DMS79 (cell line): Measurements from ENCODE around the gene PLEKHM1.

Source experiments
- DNase-seq: peaks from one replicate; lab custom pipeline; 2025; lab: John Stamatoyannopoulos, UW

PLEKHM1 gene

GRCh38 chr17:45427181-45427835, 63.2 kb downstream of the PLEKHM1 start:
- DNase-seq, result no peak

- DNase-seq, result no peak
Observed at GRCh38 chr17:45426561-45426960, 64.0 kb downstream of the PLEKHM1 start.

- DNase-seq, result no peak
Observed at GRCh38 chr17:45425984-45426413, 64.5 kb downstream of the PLEKHM1 start.

GRCh38 chr17:45425125-45425983, 65.2 kb downstream of the PLEKHM1 start:
- peak; percentile 92 for DNase-seq

- DNase-seq, result no peak
Observed at GRCh38 chr17:45424769-45425124, 65.8 kb downstream of the PLEKHM1 start.

GRCh38 chr17:45423975-45424335, 66.6 kb downstream of the PLEKHM1 start:
- DNase-seq, result no peak

- no peak for DNase-seq
Observed at GRCh38 chr17:45423304-45423974, 67.1 kb downstream of the PLEKHM1 start.

GRCh38 chr17:45414990-45415881, 75.3 kb downstream of the PLEKHM1 start:
- DNase-seq, result no peak

GRCh38 chr17:45413498-45413923, 77.0 kb downstream of the PLEKHM1 start:
- no peak for DNase-seq

GRCh38 chr17:45411348-45412105, 79.0 kb downstream of the PLEKHM1 start:
- DNase-seq, result no peak

GRCh38 chr17:45410144-45411091, 80.1 kb downstream of the PLEKHM1 start:
- DNase-seq, result no peak

GRCh38 chr17:45409659-45410076, 80.9 kb downstream of the PLEKHM1 start:
- DNase-seq, result no peak

- no peak for DNase-seq
Observed at GRCh38 chr17:45408611-45409421, 81.7 kb downstream of the PLEKHM1 start.

GRCh38 chr17:45406107-45406506, 84.4 kb downstream of the PLEKHM1 start:
- no peak for DNase-seq

GRCh38 chr17:45405250-45406086, 85.1 kb downstream of the PLEKHM1 start:
- no peak for DNase-seq

- no peak for DNase-seq
Observed at GRCh38 chr17:45404870-45405249, 85.7 kb downstream of the PLEKHM1 start.

GRCh38 chr17:45403906-45404490, 86.5 kb downstream of the PLEKHM1 start:
- DNase-seq, result no peak

- no peak for DNase-seq
Observed at GRCh38 chr17:45402916-45403315, 87.6 kb downstream of the PLEKHM1 start.
